ENCODE measurements around the gene GDPD3.

- no peak for TF ChIP-seq CTCF (IDR thresholded peaks at IDR 0.05; ENCODE audit: insufficient read depth, low read depth, low read length)
- no peak for TF ChIP-seq EZH2 (IDR thresholded peaks at IDR 0.05; ENCODE audit: insufficient read depth, low read length)
Measured at GRCh38 chr16:30132591-30132990, 19.3 kb upstream of the GDPD3 start.
